Body of pancreas (tissue), 4 donors: ENCODE data around the gene ARID4A. TPM values are rescaled to one million over a fixed set of nuclear protein-coding genes. Genes with fewer than 3 reads are reported as not detected.

Experiments
- ATAC-seq: fragments of 150-250 bp; one replicate; pipeline ENCODE4 v1.9.1; 2016
- DNase-seq, 4 donors: peaks; one replicate each; pipeline ENCODE4 v3.0.0-alpha.2; 2019
- H3K27ac ChIP-seq, 4 donors: fragments of 200-600 bp; sonication (generic); 1 replicate in 3 of 4; 2 replicates in 1 of 4; pipeline versions ENCODE4 v1.5.1 to v1.6.1; 2016 to 2019; ENCODE audit warnings: mild to moderate bottlenecking in 1 of 4, mixed read lengths in 1 of 4, moderate library complexity in 1 of 4
- H3K27me3 ChIP-seq, 2 donors: fragments of 200-600 bp; sonication (generic); one replicate each; pipeline ENCODE4 v1.6.0; 2016; ENCODE audit warnings: mild to moderate bottlenecking in 1 of 2
- H3K36me3 ChIP-seq, 2 donors: fragments of 200-600 bp; sonication (generic); replicated peaks in 1 of 2; 2 replicates each; pipeline ENCODE4 v1.5.1; 2016; ENCODE audit warnings: low read depth in 2 of 2; ENCODE audit not compliant: insufficient read depth in 1 of 2
- H3K4me1 ChIP-seq: fragments of 200-600 bp; sonication (generic); one replicate; pipeline ENCODE4 v1.6.0; 2016
- H3K4me3 ChIP-seq, 2 donors: fragments of 200-600 bp; sonication (generic); 1 replicate in 1 of 2; 2 replicates in 1 of 2; pipeline ENCODE4 v1.5.1; 2016 to 2019
- H3K9me3 ChIP-seq, 3 donors: fragments of 200-600 bp; sonication (generic); 1 replicate in 2 of 3; 2 replicates in 1 of 3; pipeline ENCODE4 v1.5.1; 2016
- POLR2A ChIP-seq, 3 donors: fragments of 450-650 bp; IDR thresholded peaks; one replicate each; pipeline ENCODE4 v1.6.1; 2016; ENCODE audit warnings: antibody characterized with exemption in 3 of 3, mild to moderate bottlenecking in 2 of 3
- WGBS, 2 donors: methylation state at CpG; one replicate each; pipeline ENCODE4 v1.1.5; 2017; 5-methylcytosine and 5-hydroxymethylcytosine counted together
- intact Hi-C: fragments of 100-400 bp; cut with DNase I; formaldehyde crosslinking; loops from one replicate; pipeline ENCODE4 v1.15.1; 2023
- total RNA-seq, 2 donors: library from RNA; depleted of rRNA; stranded (reverse); fragments of >200 nt; gene quantifications; one replicate each; pipeline ENCODE4 v1.1.0, GENCODE V29; 2016
- TF ChIP-seq, protein P1 (sequence below), 7 experiments: fragments of 450-650 bp in 4 of 7; fragments of 200-600 bp in 3 of 7; sonication (generic) in 3 of 7; IDR thresholded peaks; one replicate each; pipeline ENCODE4 v1.5.1; 2016 to 2019; ENCODE audit warnings: antibody characterized with exemption in 7 of 7

The ARID4A gene
- total RNA-seq, 2 donors from 2014 or later = 23.6 to 28.3 TPM

DNA sequence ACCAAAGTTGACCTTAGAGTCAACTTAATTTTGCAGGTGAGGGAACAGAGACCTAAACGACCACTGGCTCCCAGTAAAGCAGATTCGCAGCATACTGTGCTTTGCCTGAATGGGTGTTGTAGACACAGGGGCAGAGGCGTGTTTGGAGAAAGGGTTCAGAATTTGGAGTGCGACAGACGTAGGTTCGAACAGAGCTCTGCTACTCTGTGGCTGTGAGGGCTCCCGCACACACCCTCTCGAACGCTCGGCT, 97.1 kb downstream of the ARID4A start:
- intact Hi-C loops = no loop called here
- H3K27me3 ChIP-seq = no peaks in the 10 kb centered on the region
- no peak for TF ChIP-seq POLR2A (IDR thresholded peaks at IDR 0.05)
- TF ChIP-seq, protein P1, sequence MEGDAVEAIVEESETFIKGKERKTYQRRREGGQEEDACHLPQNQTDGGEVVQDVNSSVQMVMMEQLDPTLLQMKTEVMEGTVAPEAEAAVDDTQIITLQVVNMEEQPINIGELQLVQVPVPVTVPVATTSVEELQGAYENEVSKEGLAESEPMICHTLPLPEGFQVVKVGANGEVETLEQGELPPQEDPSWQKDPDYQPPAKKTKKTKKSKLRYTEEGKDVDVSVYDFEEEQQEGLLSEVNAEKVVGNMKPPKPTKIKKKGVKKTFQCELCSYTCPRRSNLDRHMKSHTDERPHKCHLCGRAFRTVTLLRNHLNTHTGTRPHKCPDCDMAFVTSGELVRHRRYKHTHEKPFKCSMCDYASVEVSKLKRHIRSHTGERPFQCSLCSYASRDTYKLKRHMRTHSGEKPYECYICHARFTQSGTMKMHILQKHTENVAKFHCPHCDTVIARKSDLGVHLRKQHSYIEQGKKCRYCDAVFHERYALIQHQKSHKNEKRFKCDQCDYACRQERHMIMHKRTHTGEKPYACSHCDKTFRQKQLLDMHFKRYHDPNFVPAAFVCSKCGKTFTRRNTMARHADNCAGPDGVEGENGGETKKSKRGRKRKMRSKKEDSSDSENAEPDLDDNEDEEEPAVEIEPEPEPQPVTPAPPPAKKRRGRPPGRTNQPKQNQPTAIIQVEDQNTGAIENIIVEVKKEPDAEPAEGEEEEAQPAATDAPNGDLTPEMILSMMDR (IDR thresholded peaks at IDR 0.05) = peak in 2 of 7 experiments; percentile 38 to 45
- no peak for ATAC-seq
- peaks cover 18% of the 10 kb centered on the region for H3K4me1 ChIP-seq
- DNase-seq = no peak
- WGBS, 2 donors = 11 to 13% methylated on average over 5 to 10 of the region's 10 CpGs
- no peaks in the 10 kb centered on the region for H3K9me3 ChIP-seq
- H3K36me3 ChIP-seq = no peaks in the 10 kb centered on the region
- peak overlapping the region; percentile 74 to 91 (median 88) for H3K27ac ChIP-seq
- H3K4me3 ChIP-seq = peak overlapping the region in 1 of 2 donors; percentile 37

DNA sequence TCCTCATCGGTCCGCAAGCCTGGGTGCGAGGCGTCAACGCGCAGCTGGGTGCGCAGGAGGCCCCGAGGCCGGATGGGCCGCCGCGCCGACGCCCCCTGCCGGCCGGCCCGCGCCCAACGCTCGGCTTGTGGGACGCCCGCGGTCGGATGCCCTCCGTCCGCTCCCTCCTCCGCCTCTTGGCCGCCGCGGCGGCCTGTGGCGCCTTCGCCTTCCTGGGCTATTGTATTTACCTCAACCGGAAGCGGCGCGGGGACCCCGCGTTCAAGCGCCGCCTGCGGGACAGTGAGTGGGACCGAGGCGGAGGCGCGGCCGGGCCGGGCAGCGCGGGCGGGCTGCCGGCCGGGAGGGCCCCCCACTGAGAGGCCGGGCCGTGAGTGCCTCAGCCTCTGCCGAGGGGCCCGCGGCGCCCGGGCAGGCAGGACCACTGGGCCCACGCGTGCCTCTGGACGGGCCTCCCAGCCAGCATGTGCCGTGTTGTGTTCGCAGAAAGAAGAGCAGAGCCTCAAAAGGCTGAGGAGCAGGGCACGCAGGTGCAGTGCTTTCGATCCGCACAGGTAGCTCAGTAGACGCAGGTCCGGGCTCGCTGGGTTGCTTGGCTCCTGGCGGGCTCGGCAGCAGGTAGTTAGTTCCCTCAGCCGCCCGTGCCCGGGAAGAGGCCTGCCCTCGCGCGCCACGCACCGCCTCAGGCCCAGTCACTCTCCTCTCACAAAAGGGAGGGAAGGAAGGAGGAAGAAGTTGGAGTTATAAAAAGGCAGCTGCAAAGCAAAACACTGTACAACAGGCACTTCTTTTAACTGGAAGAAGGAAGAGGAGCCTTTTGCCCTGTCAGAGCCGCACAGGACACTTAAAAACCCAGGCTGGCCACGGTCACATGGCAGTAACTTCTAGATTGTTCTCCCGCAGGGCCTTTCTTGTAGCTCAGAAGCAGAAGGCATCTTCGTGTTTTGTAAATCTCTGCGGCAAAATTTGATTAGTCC, 97.7 kb downstream of the ARID4A start, which contains the start of gene TOMM20L:
TSS of gene TOMM20L (plus strand) at position 119 of the 977 bp plus-strand sequence. CDS start at position 147, 28 bp downstream.
- WGBS, 2 donors = 8 to 32% methylated on average over 17 to 67 of the region's 86 CpGs
- peak within 1 kb of the TSS; percentile 74 to 91 (median 88) for H3K27ac ChIP-seq
- no peaks in the 10 kb centered on the region for H3K9me3 ChIP-seq
- intact Hi-C loops = no loop called here
- ATAC-seq (peak; percentile 91), DNase-seq (peak; percentile 74 to 81 (median 76))
- peaks cover 18% of the 10 kb centered on the region for H3K4me1 ChIP-seq
- peak within 1 kb of the TSS; percentile 27 to 37 for H3K4me3 ChIP-seq
- H3K36me3 ChIP-seq = no peaks in the 10 kb centered on the region
- peak; percentile 49 to 62 (median 56) for TF ChIP-seq POLR2A (IDR thresholded peaks at IDR 0.05)
- TF ChIP-seq, protein P1 (IDR thresholded peaks at IDR 0.05) = peak in 5 of 7 experiments; percentile 56 to 96 (median 90)
- H3K27me3 ChIP-seq = no peaks in the 10 kb centered on the region

DNA sequence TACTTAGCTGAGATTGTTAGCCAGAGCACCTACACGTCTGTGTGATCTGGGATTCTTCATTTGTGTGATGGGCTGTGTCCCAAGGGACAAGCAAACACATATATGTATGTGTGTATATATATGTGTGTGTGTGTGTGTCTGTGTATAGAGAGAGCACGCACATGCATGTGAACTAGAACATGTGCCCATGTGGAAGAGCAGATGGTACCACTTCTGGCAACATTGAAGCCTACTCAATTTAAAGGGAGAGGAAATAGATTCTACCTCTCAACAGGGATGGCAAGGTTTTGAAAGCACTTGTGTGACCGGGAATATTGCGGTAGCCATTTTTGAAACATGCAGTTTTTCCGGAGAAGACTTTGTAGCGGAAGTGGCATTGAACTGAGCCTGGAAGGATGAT, 98.8 kb downstream of the ARID4A start:
- intact Hi-C loops = no loop called here

DNA sequence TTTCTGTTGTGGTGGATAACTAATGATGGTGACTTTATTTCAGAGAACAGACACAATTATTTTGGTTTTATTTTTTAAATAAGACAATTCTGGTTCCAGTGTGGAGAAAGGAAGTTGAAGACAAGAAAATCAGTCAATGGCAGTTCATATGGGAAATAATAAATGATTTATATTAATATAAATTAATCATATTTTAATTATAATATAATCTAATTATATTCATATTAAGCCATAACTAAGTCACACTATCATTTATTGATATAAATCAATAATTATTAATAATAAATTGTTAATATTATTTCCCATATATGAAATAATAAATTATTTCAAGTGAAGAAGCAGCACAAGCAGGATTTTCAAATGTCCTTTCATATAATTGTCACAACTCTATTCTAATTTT, 100.1 kb downstream of the ARID4A start:
- ATAC-seq (no peak), DNase-seq (no peak)
- Histone ChIP-seq H3K4me3 (no peak overlapping the region), H3K27me3 (no peaks in the 10 kb centered on the region), H3K27ac (no peak overlapping the region), H3K9me3 (no peaks in the 10 kb centered on the region), H3K36me3 (no peaks in the 10 kb centered on the region), H3K4me1 (peaks cover 18% of the 10 kb centered on the region)
- TF ChIP-seq POLR2A (IDR thresholded peaks at IDR 0.05) = no peak
- TF ChIP-seq, protein P1 (IDR thresholded peaks at IDR 0.05) = no peak
- intact Hi-C loops = no loop called here

More for the DNA sequence above, 98.8 kb downstream of the ARID4A start:
- no peaks in the 10 kb centered on the region for H3K9me3 ChIP-seq
- H3K36me3 ChIP-seq = no peaks in the 10 kb centered on the region
- DNase-seq (no peak), ATAC-seq (no peak)
- WGBS, 2 donors = 89 to 90% methylated on average over 6 of the region's 6 CpGs
- no peak for TF ChIP-seq POLR2A (IDR thresholded peaks at IDR 0.05)
- TF ChIP-seq, protein P1 (IDR thresholded peaks at IDR 0.05) = no peak
- peaks cover 18% of the 10 kb centered on the region for H3K4me1 ChIP-seq
- no peak overlapping the region for H3K4me3 ChIP-seq
- no peak overlapping the region for H3K27ac ChIP-seq
- no peaks in the 10 kb centered on the region for H3K27me3 ChIP-seq
